Ovary (tissue), 3 donors: ENCODE data around the gene PIAS3.

Experiments used
- CTCF ChIP-seq, 3 donors: fragments of 450-650 bp in 2 of 3; fragments of 200-600 bp in 1 of 3; IDR thresholded peaks; one replicate each; pipeline versions ENCODE4 v1.5.1 to v1.8.0; 2016 to 2022; ENCODE audit warnings: antibody characterized with exemption in 3 of 3, mild to moderate bottlenecking in 1 of 3
- EP300 ChIP-seq: sonication (generic); formaldehyde crosslinking; IDR thresholded peaks from one replicate; pipeline ENCODE4 v1.6.1; 2017; ENCODE audit warnings: antibody characterized with exemption
- POLR2A ChIP-seq: fragments of 450-650 bp; IDR thresholded peaks from one replicate; pipeline ENCODE4 v1.6.1; 2017; ENCODE audit warnings: antibody characterized with exemption, mild to moderate bottlenecking, moderate library complexity
- donor health status: DM: no; HTN: no; CAD: no.

- TF ChIP-seq CTCF (IDR thresholded peaks at IDR 0.05) = no peak
- TF ChIP-seq EP300 = no peak
- no peak for TF ChIP-seq POLR2A
Measured at GRCh38 chr1:145884675-145885074, 25.8 kb upstream of the PIAS3 start.
